Lower lobe of right lung (tissue), 2 donors: ENCODE data around the gene FHIT. TPM values are rescaled to one million over a fixed set of nuclear protein-coding genes. Genes with fewer than 3 reads are reported as not detected.

Experiments
- ATAC-seq, 2 donors: fragments of 200-7000 bp; cut with Tn5 transposase; one replicate each; pipeline ENCODE4 v1.9.1; 2020 to 2022; ENCODE audit warnings: mild to moderate bottlenecking in 2 of 2, moderate library complexity in 2 of 2
- DNase-seq: peaks from one replicate; pipeline ENCODE4 v3.0.0-alpha.2; 2020
- H3K27ac ChIP-seq: fragments of 200-600 bp; one replicate; pipeline ENCODE4 v1.8.0; 2022
- H3K27me3 ChIP-seq: fragments of 200-600 bp; one replicate; pipeline ENCODE4 v1.8.0; 2022; ENCODE audit warnings: low read depth
- H3K36me3 ChIP-seq: fragments of 200-600 bp; one replicate; pipeline ENCODE4 v1.8.0; 2022; ENCODE audit warnings: mild to moderate bottlenecking
- H3K4me1 ChIP-seq: fragments of 200-600 bp; one replicate; pipeline ENCODE4 v1.8.0; 2022
- H3K4me3 ChIP-seq: fragments of 200-600 bp; one replicate; pipeline ENCODE4 v1.8.0; 2022; ENCODE audit warnings: mild to moderate bottlenecking
- H3K9me3 ChIP-seq: fragments of 200-600 bp; one replicate; pipeline ENCODE4 v1.8.0; 2022
- CTCF ChIP-seq: fragments of 200-600 bp; IDR thresholded peaks from one replicate; pipeline ENCODE4 v1.8.0; 2022; ENCODE audit warnings: antibody characterized with exemption, mild to moderate bottlenecking
- intact Hi-C: fragments of 100-400 bp; cut with DNase I; formaldehyde crosslinking; loops from one replicate; pipeline ENCODE4 v1.11.0; 2022
- total RNA-seq: library from RNA; stranded (reverse); fragmentation: NEBNext Ultra II Directional; extraction: Animal tissue kit (Norgen Biotek cat#: 25700); gene quantifications from one replicate; pipeline ENCODE4 v1.2.1, GENCODE V29; 2021
- donor health status: DM: no; HTN: yes; CAD: no; lungs with severe emphysema.

Gene FHIT
- total RNA-seq, 1 donor from 2014 or later, result 10.3 TPM

- Histone ChIP-seq H3K4me1 (no peaks in the 10 kb centered on the region), H3K27ac (no peak overlapping the region), H3K36me3 (no peaks in the 10 kb centered on the region), H3K4me3 (no peak overlapping the region), H3K27me3 (no peaks in the 10 kb centered on the region), H3K9me3 (no peaks in the 10 kb centered on the region)
- intact Hi-C loops, result no loop called here
- ATAC-seq (peak; percentile 68 to 76), DNase-seq (no peak)
- no peak for TF ChIP-seq CTCF
These were observed 396.0 kb downstream of the FHIT start for GRCh38 chr3:60855250-60855649.

- DNase-seq, result no peak
- H3K27ac ChIP-seq, result no peak overlapping the region
- TF ChIP-seq CTCF, result no peak
- H3K9me3 ChIP-seq, result no peaks in the 10 kb centered on the region
- ATAC-seq, result peak; percentile 57
- intact Hi-C loops, result no loop called here
- H3K4me1 ChIP-seq, result no peaks in the 10 kb centered on the region
- H3K27me3 ChIP-seq, result no peaks in the 10 kb centered on the region
- H3K4me3 ChIP-seq, result no peak overlapping the region
- H3K36me3 ChIP-seq, result no peaks in the 10 kb centered on the region
These were observed 396.5 kb downstream of the FHIT start for GRCh38 chr3:60854791-60855190.

- H3K27ac ChIP-seq, result no peak overlapping the region
- H3K9me3 ChIP-seq, result no peaks in the 10 kb centered on the region
- ATAC-seq, result no peak
- no peak for TF ChIP-seq CTCF
- no peaks in the 10 kb centered on the region for H3K36me3 ChIP-seq
- DNase-seq, result no peak
- intact Hi-C loops, result no loop called here
- H3K4me3 ChIP-seq, result no peak overlapping the region
- no peaks in the 10 kb centered on the region for H3K4me1 ChIP-seq
- H3K27me3 ChIP-seq, result no peaks in the 10 kb centered on the region
These were observed 403.5 kb downstream of the FHIT start for GRCh38 chr3:60847791-60848190.

- intact Hi-C loops, result no loop called here
- H3K9me3 ChIP-seq, result no peaks in the 10 kb centered on the region
- H3K4me3 ChIP-seq, result no peak overlapping the region
- ATAC-seq (no peak), DNase-seq (no peak)
- H3K27me3 ChIP-seq, result no peaks in the 10 kb centered on the region
- H3K36me3 ChIP-seq, result no peaks in the 10 kb centered on the region
- no peaks in the 10 kb centered on the region for H3K4me1 ChIP-seq
- no peak overlapping the region for H3K27ac ChIP-seq
- no peak for TF ChIP-seq CTCF
These were observed 407.0 kb downstream of the FHIT start for GRCh38 chr3:60844256-60844655.

- Histone ChIP-seq H3K27me3 (no peaks in the 10 kb centered on the region), H3K9me3 (no peaks in the 10 kb centered on the region), H3K4me3 (no peak overlapping the region), H3K4me1 (no peaks in the 10 kb centered on the region), H3K27ac (no peak overlapping the region), H3K36me3 (no peaks in the 10 kb centered on the region)
- DNase-seq (no peak), ATAC-seq (no peak)
- intact Hi-C loops, result no loop called here
- TF ChIP-seq CTCF, result no peak
These were observed 409.9 kb downstream of the FHIT start for GRCh38 chr3:60841355-60841754.

GRCh38 chr3:60839246-60839645 is 412.0 kb downstream of the FHIT start:
- intact Hi-C loops, result no loop called here
- Histone ChIP-seq H3K4me1 (no peaks in the 10 kb centered on the region), H3K9me3 (no peaks in the 10 kb centered on the region), H3K27ac (no peak overlapping the region), H3K36me3 (no peaks in the 10 kb centered on the region), H3K4me3 (no peak overlapping the region), H3K27me3 (no peaks in the 10 kb centered on the region)
- ATAC-seq, result no peak
- no peak for TF ChIP-seq CTCF
- no peak for DNase-seq
